ENCODE results near the gene MYO7B.

- TF ChIP-seq CTCF (IDR thresholded peaks at IDR 0.05; ENCODE audit: insufficient read depth, low read length) (no peak), REST (IDR thresholded peaks at IDR 0.05; ENCODE audit: insufficient replicate concordance, low read depth) (no peak), POLR2AphosphoS5 (IDR thresholded peaks at IDR 0.05; ENCODE audit: low read depth) (no peak)
Measured at GRCh38 chr2:127637236-127637630, 101.8 kb downstream of the MYO7B start.
